Stromal cell of bone marrow (primary cell): ENCODE data around the gene TMEM25.
A peak's percentile ranks its signal among the peaks of the same experiment; 100 is the strongest.
"Not testable (repeated sequence)": the region's sequence is repeated elsewhere in the genome, so short reads cannot be mapped to it uniquely, and the experiment has no call there.

ENCODE experiments used
- DNase-seq: peaks from one replicate; pipeline ENCODE4 v3.0.0-alpha.2; 2012; ENCODE audit warnings: low read depth

Gene TMEM25

GRCh38 chr11:118530683-118531596 lies at the start of gene TMEM25:
TSS of gene TMEM25 (plus strand) at chr11:118531192. CDS start at chr11:118531802, 610 bp downstream.
- peak; percentile 14 for DNase-seq

- DNase-seq, result not testable (repeated sequence)
These were observed 49.8 kb upstream of the TMEM25 start for GRCh38 chr11:118481238-118481637.

DNA sequence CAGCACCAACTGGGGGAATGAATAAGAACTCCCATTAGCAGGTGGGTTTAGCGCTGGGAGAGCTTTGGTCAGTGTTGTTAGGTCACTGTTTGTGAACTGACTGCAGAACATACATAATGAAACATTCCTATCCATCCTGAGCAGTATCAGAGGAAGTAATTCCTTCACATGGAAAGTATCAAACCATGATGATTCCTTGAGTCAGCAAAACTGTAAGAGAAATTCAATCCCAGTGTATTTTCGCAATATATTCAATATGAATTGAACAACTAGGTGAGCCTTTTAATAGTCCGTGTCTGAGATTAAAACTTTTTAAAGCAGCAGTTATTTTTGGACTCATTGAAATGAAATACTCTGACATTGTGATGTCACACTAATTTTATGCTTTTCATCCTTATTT lies 46.6 kb upstream of the TMEM25 start:
- no peak for DNase-seq

DNA sequence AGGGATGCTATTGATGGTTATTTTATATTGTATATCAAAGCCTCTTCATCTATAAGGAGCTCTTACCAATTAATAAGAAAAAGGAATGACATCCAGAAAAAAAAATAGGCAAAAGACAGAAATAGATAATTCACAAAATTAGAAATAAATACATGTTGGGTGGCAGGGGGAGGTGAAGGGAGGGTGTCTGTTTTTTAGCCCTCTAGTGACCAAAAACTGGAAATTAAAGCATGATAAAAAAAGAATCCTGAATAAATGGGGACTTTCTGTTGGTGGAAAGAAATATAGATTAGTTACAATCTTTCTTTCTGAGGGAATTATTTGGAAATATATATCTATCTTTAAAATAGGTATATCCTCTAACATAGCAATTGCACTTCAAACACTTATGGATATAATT lies 45.7 kb upstream of the TMEM25 start:
- no peak for DNase-seq

GRCh38 chr11:118488480-118489109 lies 42.4 kb upstream of the TMEM25 start:
- peak; percentile 58 for DNase-seq

- no peak for DNase-seq
These were observed 40.0 kb upstream of the TMEM25 start for GRCh38 chr11:118491041-118491440.

DNA sequence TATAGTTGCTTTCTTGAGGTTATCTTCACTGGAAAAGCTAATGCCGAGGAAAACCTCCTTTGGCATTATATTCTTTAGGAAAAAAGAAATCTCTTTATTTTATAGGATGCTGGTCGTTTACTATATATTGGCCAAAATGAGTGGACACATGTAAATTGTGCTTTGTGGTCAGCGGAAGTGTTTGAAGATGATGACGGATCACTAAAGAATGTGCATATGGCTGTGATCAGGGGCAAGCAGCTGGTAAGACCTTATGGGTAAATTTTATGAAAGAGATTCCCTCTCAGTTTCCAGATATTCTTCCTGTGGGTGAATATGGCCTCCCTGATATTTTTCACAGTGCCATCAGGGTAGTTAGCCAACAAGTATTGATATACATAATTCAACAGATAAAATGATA lies 33.2 kb upstream of the TMEM25 start:
- no peak for DNase-seq

DNA sequence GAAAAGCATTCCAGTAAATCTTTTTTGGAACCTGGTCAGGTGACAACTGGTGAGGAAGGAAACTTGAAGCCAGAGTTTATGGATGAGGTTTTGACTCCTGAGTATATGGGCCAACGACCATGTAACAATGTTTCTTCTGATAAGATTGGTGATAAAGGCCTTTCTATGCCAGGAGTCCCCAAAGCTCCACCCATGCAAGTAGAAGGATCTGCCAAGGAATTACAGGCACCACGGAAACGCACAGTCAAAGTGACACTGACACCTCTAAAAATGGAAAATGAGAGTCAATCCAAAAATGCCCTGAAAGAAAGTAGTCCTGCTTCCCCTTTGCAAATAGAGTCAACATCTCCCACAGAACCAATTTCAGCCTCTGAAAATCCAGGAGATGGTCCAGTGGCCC lies 27.8 kb upstream of the TMEM25 start:
- no peak for DNase-seq

DNA sequence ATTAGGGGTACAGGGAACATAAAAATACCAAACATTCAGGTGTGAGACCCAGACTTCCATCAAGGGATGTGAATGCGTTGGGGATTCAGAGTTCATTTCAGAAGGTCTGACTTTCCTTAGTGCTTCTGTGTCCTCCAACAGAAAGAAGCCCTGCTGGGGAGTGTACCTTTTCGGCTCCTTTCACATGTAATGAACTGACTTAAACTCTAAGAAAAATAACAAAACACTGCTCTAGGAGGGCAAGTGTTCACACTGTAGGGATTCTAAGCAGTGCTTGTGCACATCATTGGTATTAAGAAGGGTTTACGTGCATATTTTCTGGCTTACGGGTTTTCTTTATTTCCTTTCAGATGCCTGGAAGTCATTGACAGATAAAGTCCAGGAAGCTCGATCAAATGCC lies 19.4 kb upstream of the TMEM25 start:
- DNase-seq, result no peak

DNA sequence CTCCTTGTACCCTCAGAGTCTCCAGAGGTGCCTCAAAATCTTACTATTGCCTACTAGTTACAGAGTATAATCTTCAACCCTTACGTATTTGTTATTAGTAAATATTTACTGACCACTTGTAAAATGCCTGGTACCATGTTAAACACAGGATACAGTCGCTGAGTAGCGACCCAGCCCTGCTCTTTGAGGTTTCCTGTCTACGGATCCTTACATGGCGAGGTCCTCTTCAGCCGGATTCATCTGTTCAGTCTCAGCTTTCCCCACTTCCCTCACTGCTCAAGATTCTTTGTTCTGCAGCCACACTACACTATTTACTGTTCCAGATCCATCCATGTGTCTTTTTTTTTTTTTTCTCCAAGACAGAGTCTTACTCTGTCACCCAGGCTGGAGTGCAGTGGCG lies 16.9 kb upstream of the TMEM25 start:
- DNase-seq, result no peak

GRCh38 chr11:118519549-118519948 lies 11.4 kb upstream of the TMEM25 start:
- DNase-seq, result no peak

- DNase-seq, result no peak
These were observed 9.1 kb upstream of the TMEM25 start for GRCh38 chr11:118521892-118522311.

GRCh38 chr11:118522571-118523072 lies 8.4 kb upstream of the TMEM25 start:
- peak; percentile 12 for DNase-seq

GRCh38 chr11:118524356-118524755 lies 6.6 kb upstream of the TMEM25 start:
- no peak for DNase-seq

- no peak for DNase-seq
These were observed 6.1 kb upstream of the TMEM25 start for GRCh38 chr11:118524757-118525470.

DNA sequence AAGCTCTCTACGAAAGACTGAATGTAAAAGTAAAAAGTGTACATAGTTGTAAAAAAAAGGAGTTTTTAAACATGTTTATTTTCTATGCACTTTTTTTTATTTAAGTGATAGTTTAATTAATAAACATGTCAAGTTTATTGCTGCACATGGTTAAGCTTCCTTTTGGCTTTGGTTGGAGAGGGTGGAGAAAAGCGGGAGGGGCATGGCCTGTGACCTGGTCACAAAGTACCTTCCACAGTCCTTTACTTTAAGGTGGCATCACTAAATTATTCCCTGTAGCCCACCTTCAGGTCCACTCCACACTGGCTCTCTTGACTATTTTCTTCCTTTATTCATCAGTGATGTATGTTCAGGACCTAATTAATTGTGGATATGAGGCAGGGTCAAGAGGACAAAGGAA lies 4.3 kb upstream of the TMEM25 start:
- no peak for DNase-seq

DNA sequence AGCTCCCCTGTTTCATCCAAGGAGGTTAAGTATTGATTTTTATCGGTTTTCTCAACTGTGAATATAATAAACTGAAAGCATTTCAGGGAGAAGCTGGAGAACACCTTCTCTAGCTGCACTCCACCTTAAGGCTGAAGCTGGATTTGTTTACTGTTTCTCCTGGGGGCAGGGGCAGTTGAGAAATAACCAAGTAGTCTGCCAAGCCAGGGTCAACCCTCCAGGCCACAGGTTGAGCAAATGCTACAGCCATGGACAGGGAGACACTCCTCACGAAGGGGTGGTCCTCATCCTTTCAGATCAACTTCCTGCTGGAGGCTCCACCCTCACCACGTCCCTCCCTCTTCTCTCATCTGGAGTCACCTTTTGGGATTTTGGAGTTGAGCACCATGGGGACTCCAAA lies 3.9 kb upstream of the TMEM25 start, which contains the start of gene TTC36:
Gene TTC36 (plus strand): TSS at position 366 of the 400 bp plus-strand sequence. CDS start 21 bp downstream, at position 387.
- no peak for DNase-seq

DNA sequence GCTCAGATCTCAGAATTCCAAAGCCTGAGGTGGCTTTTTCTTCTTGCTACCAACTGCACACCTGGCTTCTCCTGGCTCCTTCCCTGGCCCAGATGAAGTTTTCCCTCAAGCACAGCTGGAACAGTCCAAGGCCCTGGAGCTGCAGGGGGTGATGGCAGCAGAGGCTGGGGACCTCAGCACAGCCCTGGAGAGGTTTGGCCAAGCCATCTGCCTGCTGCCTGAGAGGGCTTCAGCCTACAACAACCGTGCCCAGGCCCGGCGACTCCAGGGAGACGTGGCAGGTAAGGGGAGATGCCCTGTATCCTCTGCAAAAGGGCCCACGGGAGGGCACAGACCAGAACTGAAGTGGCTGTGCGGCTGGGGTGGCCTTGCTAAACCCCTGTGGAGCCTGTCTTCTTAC lies 2.5 kb upstream of the TMEM25 start:
- DNase-seq, result no peak

DNA sequence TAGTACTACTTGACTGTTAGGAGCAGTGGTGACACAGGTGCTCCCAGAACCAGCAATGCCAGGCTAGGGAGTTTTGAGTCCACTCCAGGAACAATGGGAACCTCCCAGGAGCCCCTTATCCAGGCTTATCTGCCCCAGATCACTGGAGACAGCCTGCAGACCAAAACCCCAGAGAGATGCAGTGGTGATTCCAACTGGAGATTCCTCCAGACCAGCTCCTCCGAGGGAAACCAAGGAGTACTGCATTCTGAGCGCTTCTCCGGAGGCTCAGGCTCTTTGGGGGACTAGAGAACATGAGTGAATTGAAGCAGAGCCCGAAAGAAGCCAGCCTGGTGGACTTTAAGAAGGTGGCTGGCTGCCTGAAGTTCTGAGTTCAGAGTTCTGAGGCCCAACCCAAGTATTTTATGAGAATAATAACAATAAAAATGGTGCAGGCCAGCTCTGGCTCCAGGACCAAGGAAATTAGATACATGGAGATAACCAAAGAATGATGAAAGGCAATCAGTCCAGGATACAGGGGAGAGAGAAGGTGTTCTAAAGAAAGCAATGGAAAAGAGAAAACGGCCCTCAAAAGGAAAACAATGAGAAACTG lies 1.3 kb upstream of the TMEM25 start:
- no peak for DNase-seq

DNA sequence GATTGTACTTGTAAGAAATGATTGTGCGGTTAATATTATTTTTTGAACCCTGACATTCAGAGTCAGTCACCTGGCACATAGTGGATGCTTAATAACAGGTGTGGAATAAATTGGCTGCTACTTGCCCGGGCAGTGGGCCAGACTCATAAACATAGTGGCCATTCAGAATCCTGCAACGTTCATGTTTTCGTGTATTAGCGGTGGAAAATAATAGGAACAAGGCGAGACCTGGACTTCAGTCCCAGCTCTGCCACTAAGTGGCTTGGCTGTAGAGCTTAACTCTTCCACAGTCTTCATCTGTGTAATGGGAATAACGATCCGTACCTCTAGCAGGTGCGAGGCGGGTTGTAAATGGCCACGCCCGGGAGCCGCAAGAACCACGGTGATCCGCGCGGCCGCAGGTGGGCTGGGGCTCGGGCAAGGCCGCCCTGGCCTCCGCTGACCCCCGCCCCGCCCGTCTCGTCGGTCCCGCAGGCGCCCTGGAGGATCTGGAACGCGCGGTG lies 761 bp upstream of the TMEM25 start:
- no peak for DNase-seq

- no peak for DNase-seq
These were observed 649 bp downstream of the TMEM25 start for GRCh38 chr11:118531597-118532084.

DNA sequence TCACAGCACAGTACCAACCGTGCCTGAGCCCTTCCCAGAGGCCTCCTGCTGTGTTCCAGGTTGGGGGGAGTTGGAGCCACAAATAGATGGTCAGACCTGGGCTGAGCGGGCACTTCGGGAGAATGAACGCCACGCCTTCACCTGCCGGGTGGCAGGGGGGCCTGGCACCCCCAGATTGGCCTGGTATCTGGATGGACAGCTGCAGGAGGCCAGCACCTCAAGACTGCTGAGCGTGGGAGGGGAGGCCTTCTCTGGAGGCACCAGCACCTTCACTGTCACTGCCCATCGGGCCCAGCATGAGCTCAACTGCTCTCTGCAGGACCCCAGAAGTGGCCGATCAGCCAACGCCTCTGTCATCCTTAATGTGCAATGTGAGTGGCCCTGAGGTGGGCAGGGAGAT lies 1.1 kb downstream of the TMEM25 start:
- DNase-seq, result no peak
